Stimulated activated CD8-positive, alpha-beta memory T cell treated with anti-CD3 and anti-CD28 coated beads, Interleukin-7, amount 100 ng/mL, for 48 hours (primary cell): ENCODE measurements around the gene CSNK2A1.
"Not testable (repeated sequence)": the region's sequence is repeated elsewhere in the genome, so short reads cannot be mapped to it uniquely, and the experiment has no call there.

Experiments
- DNase-seq, 2 donors: peaks; one replicate each; pipeline ENCODE4 v3.0.0-alpha.2; 2020; ENCODE audit warnings: low read depth in 1 of 2; ENCODE audit errors: extremely low read depth in 1 of 2

CSNK2A1 gene

GRCh38 chr20:497979-498378 is 45.6 kb downstream of the CSNK2A1 start:
- no peak for DNase-seq

- DNase-seq = no peak
Measured at GRCh38 chr20:496126-496696, 47.4 kb downstream of the CSNK2A1 start.

DNA sequence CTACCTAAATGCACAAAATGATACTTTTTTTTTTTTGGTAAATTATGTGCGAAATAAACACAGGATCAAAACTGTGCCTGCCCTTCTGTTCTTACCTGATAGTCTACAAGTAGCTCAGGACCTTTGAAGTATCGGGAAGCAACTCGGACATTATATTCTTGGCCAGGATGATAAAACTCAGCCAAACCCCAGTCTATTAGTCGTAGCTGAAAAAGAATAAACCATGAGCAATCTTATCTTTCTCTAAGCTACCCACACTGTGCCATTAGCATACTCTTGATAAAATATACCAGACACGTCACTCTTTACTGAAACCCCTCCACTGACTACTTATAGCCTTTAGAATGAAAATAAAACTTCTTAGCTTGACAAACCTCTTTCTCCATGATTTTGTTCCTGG is 51.4 kb downstream of the CSNK2A1 start:
- no peak for DNase-seq

GRCh38 chr20:487655-488054 is 55.9 kb downstream of the CSNK2A1 start:
- DNase-seq = no peak

GRCh38 chr20:483815-484644 is 59.6 kb downstream of the CSNK2A1 start:
- DNase-seq = no peak

- no peak for DNase-seq
Measured at GRCh38 chr20:481167-481566, 62.4 kb downstream of the CSNK2A1 start.

- no peak for DNase-seq
Measured at GRCh38 chr20:480044-480443, 63.5 kb downstream of the CSNK2A1 start.

DNA sequence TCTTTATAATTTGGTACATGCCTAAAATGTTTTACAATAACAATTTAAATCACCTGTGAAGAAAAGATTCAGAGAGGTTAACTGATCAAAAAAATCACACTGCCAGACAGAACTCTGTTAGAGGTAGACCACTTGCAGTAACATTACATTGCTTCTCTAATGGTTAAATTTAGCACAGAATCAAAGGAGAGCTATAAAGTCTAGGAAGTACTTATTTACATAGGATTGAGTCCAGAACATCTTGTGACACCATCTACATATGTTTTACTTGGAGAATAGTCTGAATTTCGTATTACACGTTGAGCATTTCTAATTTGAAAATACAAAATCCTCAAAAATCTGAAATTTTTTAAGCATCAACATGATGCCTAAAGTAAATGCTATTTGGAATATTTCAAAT is 64.1 kb downstream of the CSNK2A1 start:
- no peak for DNase-seq

GRCh38 chr20:478949-479429 is 64.6 kb downstream of the CSNK2A1 start:
- DNase-seq = no peak

DNA sequence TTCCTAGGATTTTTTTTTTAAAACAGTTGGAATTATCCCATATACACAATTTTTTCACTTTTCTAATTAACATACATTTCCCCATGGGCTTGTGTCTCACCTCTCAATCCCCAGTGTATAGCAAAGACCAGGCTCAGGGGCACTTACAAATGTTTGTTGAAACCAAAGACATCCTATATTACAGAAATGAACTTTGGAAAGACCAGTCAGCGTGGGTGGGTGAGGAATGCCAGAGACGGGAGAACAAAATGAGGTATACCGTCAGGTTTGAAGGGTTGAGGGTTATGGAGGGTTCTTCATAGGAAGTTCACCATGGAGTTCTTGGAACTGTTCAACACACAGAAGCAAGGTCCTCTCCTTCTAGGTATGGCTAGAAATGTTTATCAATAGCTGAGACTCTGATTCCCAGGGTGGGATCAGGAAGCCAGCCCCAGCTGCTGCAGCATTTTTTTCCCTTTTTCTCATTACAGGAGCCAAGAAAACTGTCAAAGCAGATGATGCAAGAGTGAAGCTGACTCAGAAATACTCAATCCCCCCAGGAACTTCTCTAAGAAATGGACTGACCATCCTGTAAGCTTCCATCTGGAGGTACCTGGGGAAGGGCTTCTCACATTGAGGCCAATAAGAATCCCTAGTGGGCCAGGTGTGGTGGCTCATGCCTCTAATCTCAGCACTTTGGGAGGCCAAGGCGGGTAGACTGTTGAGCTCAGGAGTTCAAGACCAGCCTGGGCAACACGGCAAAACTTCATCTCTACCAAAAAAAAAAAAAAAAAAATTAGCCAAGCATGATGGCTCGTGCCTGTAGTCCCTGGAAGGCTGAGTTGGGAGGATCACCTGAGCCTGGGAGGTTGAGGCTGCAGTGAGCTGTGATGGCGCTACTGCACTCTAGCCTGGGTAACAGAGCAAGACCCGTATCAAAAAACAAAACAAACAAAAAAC is 65.3 kb downstream of the CSNK2A1 start:
- no peak for DNase-seq

GRCh38 chr20:476561-477249 is 66.9 kb downstream of the CSNK2A1 start:
- not testable (repeated sequence) for DNase-seq

DNA sequence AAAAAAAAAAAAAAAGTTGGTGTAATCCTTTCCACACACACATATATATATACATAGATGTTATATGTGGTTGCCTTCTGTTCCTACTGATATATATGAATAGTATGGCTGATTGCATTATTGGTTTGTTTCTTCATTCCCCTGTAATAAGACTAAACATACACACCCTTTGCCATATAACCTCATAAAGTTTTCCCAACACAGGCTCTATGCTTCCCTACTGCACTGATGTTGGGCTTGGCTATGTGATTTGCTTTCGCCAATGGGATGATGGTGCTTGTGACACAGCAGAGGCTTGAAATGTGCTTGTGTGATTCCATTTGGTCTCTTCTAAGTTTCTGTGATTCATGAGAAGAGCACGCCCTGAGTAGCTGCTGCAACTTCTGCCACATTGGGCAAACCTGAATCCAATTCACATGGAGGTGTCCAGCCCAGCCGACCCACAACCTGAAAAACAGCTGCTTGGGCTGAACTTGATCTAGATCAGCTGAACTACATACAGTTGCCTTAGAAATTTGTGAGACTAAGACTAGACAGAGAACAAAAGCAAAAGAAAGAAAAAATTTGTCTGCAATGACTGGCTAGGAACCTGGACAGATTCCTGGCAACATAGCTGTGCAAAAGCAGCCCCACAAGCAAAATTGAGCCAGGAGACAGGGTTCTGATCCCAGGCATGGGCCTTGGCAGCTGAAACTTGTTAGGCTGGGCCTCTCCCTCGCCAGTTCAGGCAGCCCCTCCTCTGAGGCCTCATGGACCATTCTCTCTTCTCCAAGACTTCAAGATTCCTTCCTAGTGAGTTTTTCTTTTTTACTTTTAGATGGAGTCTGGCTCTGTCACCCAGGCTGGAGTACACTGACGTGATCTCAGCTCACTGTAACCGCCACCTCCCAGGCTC is 67.9 kb downstream of the CSNK2A1 start:
- no peak for DNase-seq

GRCh38 chr20:474581-474980 is 69.0 kb downstream of the CSNK2A1 start:
- no peak for DNase-seq

GRCh38 chr20:472889-473292 is 70.7 kb downstream of the CSNK2A1 start:
- no peak for DNase-seq

DNA sequence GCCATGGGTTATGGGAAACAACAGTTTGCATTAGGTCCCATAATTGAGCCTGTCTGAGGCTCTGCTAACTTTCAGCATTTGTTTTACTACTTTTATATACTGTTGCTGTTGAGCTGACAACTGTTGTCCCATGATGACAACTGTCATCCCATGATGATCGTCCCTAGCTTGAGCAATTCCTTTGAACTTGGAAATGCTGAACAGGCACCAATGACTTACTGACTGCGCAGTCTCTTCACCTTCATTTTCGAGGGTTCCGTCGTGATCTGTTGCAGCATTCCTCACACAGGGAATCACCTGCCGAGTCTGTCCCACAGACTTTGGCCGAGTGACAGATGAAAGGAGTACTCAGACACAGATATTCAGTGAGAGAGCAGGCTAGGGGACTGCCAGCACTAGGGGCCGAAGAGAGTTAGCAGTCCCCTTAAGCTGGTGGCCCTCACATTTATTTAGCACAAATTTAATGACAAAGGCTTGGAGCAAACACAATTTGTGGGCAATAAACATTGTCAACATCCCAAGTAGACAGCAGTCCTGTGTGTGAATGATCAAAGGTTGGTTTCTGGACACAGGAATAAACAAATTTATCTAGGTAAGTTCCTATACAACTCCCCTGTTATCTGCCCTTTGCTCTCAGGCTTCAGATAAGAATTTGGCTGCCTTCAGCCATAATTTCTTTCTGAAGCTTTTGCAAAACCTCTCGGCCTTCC is 71.3 kb downstream of the CSNK2A1 start:
- DNase-seq = no peak

- no peak for DNase-seq
Measured at GRCh38 chr20:469746-470490, 73.7 kb downstream of the CSNK2A1 start.

- DNase-seq = no peak
Measured at GRCh38 chr20:467755-468154, 75.8 kb downstream of the CSNK2A1 start.

- peak; percentile 60 to 69 for DNase-seq
Measured at GRCh38 chr20:462199-462991, 81.2 kb downstream of the CSNK2A1 start, which contains the start of gene TBC1D20. Gene TBC1D20 (minus strand): TSS chr20:462533. CDS start chr20:462405, 128 bp downstream.
